HG02852 (cell line): ENCODE data around the gene DDIT4L.
"Not testable (repeated sequence)": the region's sequence is repeated elsewhere in the genome, so short reads cannot be mapped to it uniquely, and the experiment has no call there.

ENCODE experiments used
- ATAC-seq: cut with Tn5 transposase; IDR thresholded peaks from one replicate; pipeline ENCODE4 v1.9.1; 2021; ENCODE audit warnings: mild to moderate bottlenecking, moderate library complexity; ENCODE audit not compliant: unreplicated experiment

The DDIT4L gene, protein sequence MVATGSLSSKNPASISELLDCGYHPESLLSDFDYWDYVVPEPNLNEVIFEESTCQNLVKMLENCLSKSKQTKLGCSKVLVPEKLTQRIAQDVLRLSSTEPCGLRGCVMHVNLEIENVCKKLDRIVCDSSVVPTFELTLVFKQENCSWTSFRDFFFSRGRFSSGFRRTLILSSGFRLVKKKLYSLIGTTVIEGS

GRCh38 chr4:100189820-100190642, at the start of gene DDIT4L:
Gene DDIT4L, minus strand, starts transcription at chr4:100190468. Its CDS starts 485 bp downstream, at chr4:100189983.
- no peak for ATAC-seq

DNA sequence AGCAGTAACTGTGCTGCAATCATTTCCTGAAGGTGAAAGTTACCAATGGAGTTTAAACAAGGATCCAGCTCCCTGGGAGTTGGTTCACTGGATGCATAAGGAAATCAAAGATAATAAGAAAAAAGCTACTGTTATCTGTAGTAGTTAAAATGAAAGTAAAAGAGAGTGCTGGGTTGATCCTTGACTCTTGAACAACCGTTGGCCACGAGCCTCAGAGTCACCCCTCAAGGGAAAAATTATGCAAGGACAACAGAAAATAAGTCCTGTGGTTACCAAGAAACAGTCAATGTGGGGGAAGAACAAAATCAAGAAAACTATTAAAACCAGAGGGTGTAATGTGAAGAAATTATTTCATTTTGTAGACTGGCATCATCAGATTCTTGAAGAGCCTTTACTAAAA, 49.7 kb upstream of the DDIT4L start:
- ATAC-seq = no peak

- no peak for ATAC-seq
Observed at GRCh38 chr4:100224721-100225120, 34.5 kb upstream of the DDIT4L start.

- ATAC-seq = no peak
Observed at GRCh38 chr4:100224160-100224559, 33.9 kb upstream of the DDIT4L start.

GRCh38 chr4:100208964-100209363, 18.7 kb upstream of the DDIT4L start:
- ATAC-seq = peak; percentile 83

GRCh38 chr4:100208459-100208858, 18.2 kb upstream of the DDIT4L start:
- no peak for ATAC-seq

DNA sequence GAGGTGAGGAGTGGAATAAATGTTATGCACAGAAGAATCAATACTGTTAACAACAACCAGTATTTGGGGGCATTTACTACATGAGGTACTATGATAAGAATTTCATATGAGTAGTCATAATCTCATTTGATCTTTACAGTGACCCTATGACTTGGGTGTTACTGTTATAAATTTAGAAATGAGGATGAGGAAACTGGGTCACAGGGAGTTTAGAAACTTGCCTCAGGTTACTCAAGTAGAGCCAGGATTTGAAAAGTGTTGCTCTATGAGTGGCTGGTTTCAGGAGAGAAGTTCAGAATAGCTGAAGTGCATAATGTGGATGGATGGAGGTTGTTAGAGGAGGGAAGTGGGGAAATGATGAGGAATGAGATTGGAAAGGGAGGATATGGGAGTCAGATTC, 16.6 kb upstream of the DDIT4L start:
- no peak for ATAC-seq

GRCh38 chr4:100198061-100198460, 7.8 kb upstream of the DDIT4L start:
- ATAC-seq = no peak

DNA sequence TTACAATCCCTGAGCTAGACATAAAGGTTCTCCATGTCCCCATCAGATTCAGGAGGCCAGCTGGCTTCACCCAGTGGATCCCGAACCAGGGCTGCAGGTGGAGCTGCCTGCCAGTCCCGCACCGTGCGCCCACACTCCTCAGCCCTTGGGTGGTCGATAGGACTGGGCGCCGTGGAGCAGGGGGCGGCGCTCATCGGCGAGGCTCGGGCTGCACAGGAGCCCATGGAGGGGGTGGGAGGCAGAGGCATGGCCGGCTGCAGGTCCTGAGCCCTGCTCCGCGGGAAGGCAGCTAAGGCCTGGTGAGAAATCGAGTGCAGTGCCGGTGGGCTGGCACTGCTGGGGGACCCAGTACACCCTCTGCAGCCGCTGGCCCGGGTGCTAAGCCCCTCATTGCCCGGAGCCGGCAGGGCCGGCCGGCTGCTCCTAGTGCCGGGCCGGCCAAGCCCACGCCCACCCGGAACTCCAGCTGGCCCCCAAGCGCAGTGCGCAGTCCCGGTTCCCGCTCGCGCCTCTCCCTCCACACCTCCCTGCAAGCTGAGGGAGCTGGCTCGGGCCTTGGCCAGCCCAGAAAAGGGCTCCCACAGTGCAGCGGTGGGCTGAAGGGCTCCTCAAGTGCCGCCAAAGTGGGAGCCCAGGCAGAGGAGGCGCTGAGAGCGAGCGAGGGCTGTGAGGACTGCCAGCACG, 6.3 kb upstream of the DDIT4L start:
- not testable (repeated sequence) for ATAC-seq

DNA sequence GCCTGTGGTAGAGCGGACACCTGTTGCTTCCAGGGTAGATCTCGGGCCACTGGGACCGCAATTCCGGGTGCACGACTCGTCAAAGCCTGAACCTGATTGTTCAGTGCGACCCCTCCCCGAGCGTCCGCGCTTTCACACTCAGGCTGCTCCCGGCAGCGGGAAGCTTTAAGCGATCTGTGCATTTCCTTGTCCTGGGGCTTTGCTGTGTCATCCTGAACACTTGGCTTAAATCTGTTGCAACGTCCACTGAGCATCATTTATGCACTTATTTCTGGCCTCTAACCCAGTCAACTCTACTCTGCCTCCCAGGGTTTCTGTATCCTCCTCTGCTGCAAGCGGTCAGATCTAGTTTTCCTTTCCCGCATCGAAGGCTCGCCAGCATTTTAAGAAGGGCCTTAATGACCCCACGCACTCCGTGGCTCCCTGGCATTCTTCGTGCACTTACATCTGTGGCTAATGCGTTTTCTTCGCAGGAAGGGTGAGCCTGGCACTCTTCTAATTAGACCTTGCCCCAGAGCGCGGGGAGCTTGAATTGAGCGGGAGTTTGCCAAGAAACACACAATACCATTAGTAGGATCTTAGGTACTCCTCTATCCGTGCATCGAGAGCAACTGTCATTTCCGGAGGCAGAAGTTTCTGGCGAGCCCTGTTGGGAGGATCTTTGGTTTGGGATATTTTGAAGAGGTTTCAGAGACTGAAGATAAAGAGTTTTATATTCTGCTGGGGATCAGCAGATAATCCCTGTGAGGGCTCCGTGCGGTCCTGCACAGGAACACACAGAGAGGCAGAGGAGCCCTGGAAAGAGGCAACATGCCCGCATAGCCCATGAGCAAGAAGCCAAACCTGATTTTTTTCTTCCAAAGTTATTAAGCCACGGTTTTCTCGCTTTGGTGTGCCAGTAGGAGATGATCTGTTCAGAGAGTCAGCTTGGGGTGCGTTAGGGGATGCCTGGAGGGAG, 654 bp upstream of the DDIT4L start:
- no peak for ATAC-seq

DNA sequence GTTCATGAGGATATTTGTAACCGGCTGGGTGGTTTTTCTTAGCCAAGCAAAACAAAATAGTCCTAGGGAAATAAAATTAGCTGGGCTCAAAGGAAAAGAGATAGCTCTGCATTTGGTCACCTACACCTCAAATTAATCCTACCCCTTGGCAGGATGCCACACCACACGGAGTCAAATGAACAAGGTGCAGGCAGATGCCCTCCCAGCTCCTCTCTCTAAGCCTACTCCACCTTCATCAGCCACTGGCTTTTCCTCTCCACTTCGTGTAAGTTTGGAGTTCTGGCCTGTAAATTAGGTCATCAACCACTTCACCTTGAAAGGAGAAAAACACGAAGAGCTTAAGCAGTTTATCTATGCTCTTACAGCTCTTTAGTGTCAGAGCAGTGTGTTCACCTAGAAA, 1.4 kb downstream of the DDIT4L start:
- no peak for ATAC-seq

- ATAC-seq = no peak
Observed at GRCh38 chr4:100187781-100188180, 2.5 kb downstream of the DDIT4L start.

- ATAC-seq = no peak
Observed at GRCh38 chr4:100184787-100185186, 5.5 kb downstream of the DDIT4L start.

DNA sequence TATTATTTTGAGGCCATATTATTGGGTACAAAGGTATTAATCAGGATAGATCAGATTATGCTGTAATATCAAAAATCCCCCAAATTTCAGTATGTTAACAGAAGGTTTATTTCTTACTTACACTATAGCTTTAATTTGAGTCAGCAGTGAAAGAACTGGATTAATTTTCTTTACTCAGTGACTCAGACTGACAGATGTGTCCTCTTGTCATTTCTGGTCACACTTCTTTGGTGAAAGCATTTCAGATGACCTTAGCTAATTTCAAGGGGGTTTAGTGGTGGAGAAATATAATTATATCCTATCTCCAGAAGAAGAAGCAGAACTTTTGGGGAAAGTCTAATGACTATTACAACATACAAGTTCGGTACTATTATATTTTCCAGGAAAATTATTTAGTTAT, 12.4 kb downstream of the DDIT4L start:
- no peak for ATAC-seq

DNA sequence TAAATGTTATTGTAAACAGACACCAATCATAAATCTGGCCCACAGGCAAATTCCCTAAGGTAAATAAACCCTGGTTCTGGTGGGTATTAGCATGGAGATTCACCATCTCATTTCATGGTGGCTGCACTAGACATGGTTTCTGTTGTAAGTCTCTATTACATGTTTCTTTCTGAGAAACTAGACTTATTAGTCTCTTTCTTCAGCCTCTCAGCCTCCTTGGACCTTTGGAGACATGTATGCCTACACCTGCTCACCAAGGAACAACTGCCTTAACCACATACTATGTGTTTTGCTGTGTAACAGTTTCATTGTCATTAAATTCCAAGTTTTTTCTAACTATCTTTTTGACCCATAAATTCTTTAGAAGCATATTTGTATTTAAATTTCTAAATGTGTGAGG, 13.1 kb downstream of the DDIT4L start:
- ATAC-seq = no peak

- no peak for ATAC-seq
Observed at GRCh38 chr4:100175858-100176257, 14.4 kb downstream of the DDIT4L start.

GRCh38 chr4:100174985-100175383, 15.3 kb downstream of the DDIT4L start:
- no peak for ATAC-seq

- no peak for ATAC-seq
Observed at GRCh38 chr4:100170986-100171385, 19.3 kb downstream of the DDIT4L start.

GRCh38 chr4:100169491-100170485, 20.5 kb downstream of the DDIT4L start:
- ATAC-seq = no peak

DNA sequence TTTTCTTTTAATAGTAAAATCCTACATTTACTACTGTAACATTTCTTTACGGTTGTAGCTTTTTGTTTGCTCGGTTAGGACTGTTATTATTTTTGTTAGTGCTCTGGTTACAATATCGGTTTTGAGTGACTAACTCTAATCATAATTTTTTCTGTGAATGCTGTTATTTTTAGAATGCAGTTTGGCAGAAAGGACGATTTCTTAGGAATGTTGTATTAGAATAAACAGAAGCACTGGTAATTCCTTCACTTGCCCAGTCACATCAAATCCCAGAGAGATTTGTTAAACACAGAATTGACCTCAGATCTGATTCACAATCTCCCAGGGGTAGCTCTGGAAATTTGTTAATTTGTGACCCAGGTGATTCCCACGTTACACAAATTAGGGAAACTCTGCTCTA, 21.7 kb downstream of the DDIT4L start:
- no peak for ATAC-seq
